C4-2B (cell line): Measurements from ENCODE around the gene LIPC.

Experiments used
- H3K27ac ChIP-seq: fragments of 450-650 bp; 2 replicates; pipeline ENCODE4 v1.5.1; 2017
- CTCF ChIP-seq: fragments of 450-650 bp; conservative IDR thresholded peaks from 2 replicates; pipeline ENCODE4 v1.5.1; 2017; ENCODE audit warnings: mild to moderate bottlenecking
- ZFX ChIP-seq: fragments of 450-650 bp; IDR thresholded peaks from 2 replicates; pipeline ENCODE4 v1.6.1; 2017

LIPC gene

DNA sequence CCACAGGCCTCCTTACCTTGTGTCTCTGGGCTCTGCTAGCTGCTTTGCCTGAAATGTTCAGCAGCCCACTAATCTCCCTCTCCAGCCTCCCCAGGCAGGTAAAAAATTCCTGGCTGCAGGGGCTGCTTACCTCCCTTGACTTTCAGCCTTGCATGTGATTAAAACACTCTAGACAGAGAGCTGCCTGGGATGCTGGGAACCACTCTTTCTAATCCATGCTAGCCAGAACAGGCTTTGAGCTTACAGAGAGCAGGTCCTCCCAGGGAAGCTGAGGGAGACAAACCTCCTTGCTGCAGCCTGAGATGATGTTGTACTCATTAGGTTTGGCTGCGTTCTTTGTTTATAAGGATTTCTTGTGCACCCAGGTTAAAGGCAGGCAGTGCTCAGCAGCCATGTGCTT lies 33.7 kb upstream of the LIPC start:
- H3K27ac ChIP-seq = no peak overlapping the region
- TF ChIP-seq CTCF (no peak), ZFX (no peak)

DNA sequence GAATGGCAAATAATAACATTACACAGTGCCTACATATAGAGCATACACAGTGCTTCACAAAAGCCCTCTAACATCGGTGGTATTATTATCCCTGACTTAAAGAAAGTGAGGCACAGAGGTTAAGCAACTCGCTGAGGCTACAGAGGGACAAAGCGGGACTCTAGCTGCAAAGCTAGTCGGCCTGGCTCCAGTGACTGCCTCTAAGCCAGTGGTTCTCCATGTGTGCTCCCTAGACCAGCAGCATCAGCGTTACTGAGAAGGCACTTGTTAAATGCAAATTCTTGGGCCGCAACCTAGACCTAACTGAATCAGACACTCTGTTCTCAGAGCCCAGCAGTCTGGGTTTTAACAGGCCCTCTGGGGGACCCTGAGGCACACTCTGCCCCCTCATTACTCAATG lies 33.1 kb upstream of the LIPC start:
- H3K27ac ChIP-seq = no peak overlapping the region
- TF ChIP-seq ZFX (no peak), CTCF (no peak)

GRCh38 chr15:58399739-58400138 lies 32.1 kb upstream of the LIPC start:
- TF ChIP-seq CTCF = no peak
- no peak for TF ChIP-seq ZFX
- no peak overlapping the region for H3K27ac ChIP-seq

- TF ChIP-seq ZFX = no peak
- no peak for TF ChIP-seq CTCF
- H3K27ac ChIP-seq = no peak overlapping the region
Observed at GRCh38 chr15:58401276-58401675, 30.5 kb upstream of the LIPC start.

DNA sequence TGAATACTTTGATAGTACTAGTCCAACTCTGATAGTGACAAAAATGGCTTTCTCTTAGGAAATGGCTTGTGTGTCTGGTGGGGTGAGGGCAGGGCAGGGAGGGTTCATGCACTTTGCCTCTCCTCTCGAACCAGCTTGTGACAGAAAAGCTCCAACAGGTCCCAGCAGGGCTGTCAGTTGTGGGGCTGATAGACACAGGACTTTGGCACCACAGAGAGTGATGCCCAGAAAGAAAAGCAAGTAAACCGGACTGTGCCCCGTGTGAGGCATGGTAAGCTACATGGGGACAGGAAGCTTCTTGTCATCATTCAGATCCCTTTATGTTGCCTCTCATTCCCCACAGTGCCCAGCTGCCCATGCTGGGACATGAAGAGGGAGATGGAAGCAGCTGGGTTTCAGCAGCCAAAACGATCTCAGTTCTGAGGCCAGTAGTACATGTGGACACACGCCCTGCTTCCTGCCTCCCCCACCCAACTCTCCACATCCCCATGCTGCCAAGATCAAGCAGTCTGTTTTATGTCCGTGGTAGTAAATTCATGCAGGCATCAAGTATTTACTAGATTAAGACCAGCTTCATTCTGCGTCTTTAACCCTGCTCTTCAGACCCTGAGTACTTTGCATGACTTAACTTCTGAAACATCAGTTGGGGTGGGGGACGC lies 29.7 kb upstream of the LIPC start:
- H3K27ac ChIP-seq = no peak overlapping the region
- TF ChIP-seq CTCF (no peak), ZFX (no peak)

DNA sequence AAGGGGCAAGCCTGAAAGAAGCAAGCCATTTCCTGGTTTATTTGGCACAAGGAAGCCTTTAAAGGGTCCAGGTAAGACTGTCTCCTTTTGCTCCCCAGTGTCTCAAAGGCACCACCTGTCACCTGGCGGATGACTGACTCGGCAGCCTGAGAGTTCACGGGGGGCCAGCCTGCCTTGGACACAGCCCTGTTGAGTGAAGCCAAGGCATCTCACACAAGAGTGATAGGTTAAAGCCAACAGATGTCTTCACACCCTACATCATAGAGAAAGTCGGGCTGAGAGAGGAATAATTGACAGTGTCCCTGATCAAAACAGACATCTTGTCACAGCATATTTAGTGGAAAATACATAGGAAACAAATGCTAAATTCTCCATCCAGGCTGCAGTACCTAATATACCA lies 28.2 kb upstream of the LIPC start:
- TF ChIP-seq CTCF (no peak), ZFX (no peak)
- H3K27ac ChIP-seq = no peak overlapping the region

DNA sequence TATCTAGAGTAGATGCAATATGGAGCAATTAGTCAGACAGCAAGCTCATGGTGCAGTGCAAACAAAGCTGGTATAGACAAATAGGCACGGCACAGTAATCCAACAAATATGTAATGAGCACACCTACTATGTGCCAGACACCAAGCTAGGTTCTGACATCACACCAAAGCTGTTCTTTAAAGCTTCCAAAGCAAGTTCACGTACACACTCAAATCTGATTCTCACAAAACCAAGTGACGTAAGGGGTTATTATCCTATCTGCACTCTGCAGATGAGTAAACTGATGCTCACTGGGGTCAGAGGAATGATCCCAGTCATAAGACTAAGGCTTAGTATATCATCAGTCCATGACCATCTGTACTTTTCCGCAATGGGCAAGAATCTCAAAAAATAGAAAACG lies 27.8 kb upstream of the LIPC start:
- no peak for TF ChIP-seq CTCF
- no peak for TF ChIP-seq ZFX
- no peak overlapping the region for H3K27ac ChIP-seq
